ENCODE results near the gene ZBTB1. TPM values are rescaled to one million over a fixed set of nuclear protein-coding genes. Genes with fewer than 3 reads are reported as not detected.

The ZBTB1 gene
- total and polyA plus RNA-seq, 9 of the 15 experiments (the other 6 are each of a cell fraction or from before 2014, with no cell fraction given): 2.3 to 16.5 (median 9.0) TPM

GRCh38 chr14:64491637-64492036 lies 12.9 kb upstream of the ZBTB1 start:
- ChIA-PET POLR2A (interaction anchor here (1.1 to 1.2 kb wide), 2 partner anchors 16 to 26 kb away, joined by 3 read pairs; partner anchors contain the start of gene AKAP5), CTCF (ENCODE audit: low intra/inter-chr PET ratio) (no interaction called here)
- Histone ChIP-seq H4K20me1 (replicated peaks; ENCODE audit: control insufficient read depth, insufficient read depth, low read length) (no peaks in the 10 kb centered on the region), H2AFZ (ENCODE audit: low read depth, low read length) (no peak overlapping the region), H3K9me3 (replicated peaks; ENCODE audit: control insufficient read depth, insufficient read depth, low read depth, low read length) (no peaks in the 10 kb centered on the region), H3K4me1 (replicated peaks in 1 of 2; ENCODE audit: control insufficient read depth in 2 of 2, insufficient read depth in 2 of 2, low read length in 2 of 2) (no peaks in the 10 kb centered on the region), H3K36me3 (ENCODE audit: control insufficient read depth, insufficient read depth, low read length) (peaks cover 13% of the 10 kb centered on the region; the same call in 1 of the 3 replicates), H3K4me3 (no peak overlapping the region), H3K4me2 (ENCODE audit: insufficient read depth, low read length) (no peak overlapping the region), H3K9me1 (ENCODE audit: control insufficient read depth, insufficient read depth, low read length) (no peaks in the 10 kb centered on the region), H3K27ac (ENCODE audit: extremely low read depth, low read depth, low read length) (no peak overlapping the region), H3K9ac (ENCODE audit: insufficient read depth in 1 of 2, low read depth in 2 of 2, low read length in 2 of 2) (no peak overlapping the region), H3K79me2 (ENCODE audit: control insufficient read depth, insufficient read depth, low read length) (no peaks in the 10 kb centered on the region), H3K27me3 (ENCODE audit: control insufficient read depth in 2 of 2, insufficient read depth in 2 of 2, low read length in 2 of 2) (no peaks in the 10 kb centered on the region)
- no peak for TF ChIP-seq CTCF (IDR thresholded peaks at IDR 0.05 in 2 of 3, conservative IDR thresholded peaks at IDR 0.05 in 1 of 3; ENCODE audit: insufficient read depth in 2 of 3, low read depth in 1 of 3, low read length in 3 of 3)
- TF ChIP-seq TFAM (CRISPR knock-in tag; conservative IDR thresholded peaks at IDR 0.05): no peak
- no peak for TF ChIP-seq ZNF3 (CRISPR knock-in tag; IDR thresholded peaks at IDR 0.05)
- no peak for TF ChIP-seq SIN3B (IDR thresholded peaks at IDR 0.05; ENCODE audit: low read depth)
- TF ChIP-seq ATF1 (CRISPR knock-in tag; IDR thresholded peaks at IDR 0.05): no peak
- TF ChIP-seq ATF1 (tag; IDR thresholded peaks at IDR 0.05): no peak
- intact Hi-C loops (cut with micrococcal nuclease) (no loop called here), in situ Hi-C loops (cut with MboI) (no loop called here)
- ATAC-seq (no peak), FAIRE-seq (no peak), DNase-seq (ENCODE audit: extremely low read depth in 1 of 4, low spot score in 3 of 4) (no peak)
- 71% methylated on average over 2 of the region's 2 CpGs for WGBS (ENCODE audit: insufficient coverage, low coverage, missing lambda C conversion rate)
- no TSS peak for BruUV-seq (replicated peaks)
